Measurements from ENCODE around the gene NAP1L1.

The NAP1L1 gene

GRCh38 chr12:76029982-76030340 lies 54.5 kb downstream of the NAP1L1 start:
- peak overlapping the region; percentile 95 for H3K4me3 ChIP-seq (ENCODE audit: low read depth, low read length)
- ChIA-PET CTCF (interaction anchor here (0.8 to 11.7 kb wide), 8 partner anchors 213 to 503 kb away, joined by 3 to 130 read pairs (median 3); no protein-coding TSS in a partner anchor), POLR2A (interaction anchor here (0.6 to 2.9 kb wide), 7 partner anchors 9 to 550 kb away, joined by 3 to 22 read pairs (median 9); partner anchors contain the start of gene GLIPR1)
- no peak for TF ChIP-seq CTCF (IDR thresholded peaks at IDR 0.05; ENCODE audit: insufficient read depth, low read length, missing control alignments)
- no peak for DNase-seq (ENCODE audit: low read depth, low spot score)

GRCh38 chr12:76028571-76029277 lies 55.8 kb downstream of the NAP1L1 start:
- ChIA-PET CTCF (interaction anchor here (0.9 to 11.7 kb wide), 3 partner anchors 130 to 502 kb away, joined by 3 to 130 read pairs (median 3); no protein-coding TSS in a partner anchor), POLR2A (no interaction called here)
- H3K4me3 ChIP-seq (ENCODE audit: low read depth, low read length), result peak overlapping the region; percentile 95
- no peak for DNase-seq (ENCODE audit: low read depth, low spot score)
- no peak for TF ChIP-seq CTCF (IDR thresholded peaks at IDR 0.05; ENCODE audit: insufficient read depth, low read length, missing control alignments)

- CTCF ChIA-PET, result interaction anchor here (11.7 kb wide), 1 partner anchor 500 kb away, joined by 130 read pairs; no protein-coding TSS in a partner anchor
- H3K4me3 ChIP-seq (ENCODE audit: low read depth, low read length), result no peak overlapping the region
- DNase-seq (ENCODE audit: low read depth, low spot score), result no peak
- POLR2A ChIA-PET, result no interaction called here
- no peak for TF ChIP-seq CTCF (IDR thresholded peaks at IDR 0.05; ENCODE audit: insufficient read depth, low read length, missing control alignments)
Measured at GRCh38 chr12:76026643-76027063, 57.8 kb downstream of the NAP1L1 start.

- DNase-seq (ENCODE audit: low read depth, low spot score), result no peak
- ChIA-PET POLR2A (interaction anchor here (0.6 to 1.2 kb wide), 2 partner anchors 200 to 320 kb away, joined by 4 read pairs; no protein-coding TSS in a partner anchor), CTCF (interaction anchor here (1.6 to 11.7 kb wide), 2 partner anchors 17 to 499 kb away, joined by 3 to 130 read pairs; no protein-coding TSS in a partner anchor)
- no peak for TF ChIP-seq CTCF (IDR thresholded peaks at IDR 0.05; ENCODE audit: insufficient read depth, low read length, missing control alignments)
- H3K4me3 ChIP-seq (ENCODE audit: low read depth, low read length), result no peak overlapping the region
Measured at GRCh38 chr12:76025601-76026575, 58.6 kb downstream of the NAP1L1 start.

- ChIA-PET POLR2A (interaction anchor here (0.6 to 1.3 kb wide), 6 partner anchors 199 to 760 kb away, joined by 3 to 5 read pairs (median 4); no protein-coding TSS in a partner anchor), CTCF (interaction anchor here (1.6 to 11.7 kb wide), 2 partner anchors 16 to 498 kb away, joined by 3 to 130 read pairs; no protein-coding TSS in a partner anchor)
- no peak for TF ChIP-seq CTCF (IDR thresholded peaks at IDR 0.05; ENCODE audit: insufficient read depth, low read length, missing control alignments)
- DNase-seq (ENCODE audit: low read depth, low spot score), result peak; percentile 63
- H3K4me3 ChIP-seq (ENCODE audit: low read depth, low read length), result no peak overlapping the region
Measured at GRCh38 chr12:76024942-76025600, 59.4 kb downstream of the NAP1L1 start.

Data from AG04449 (cell line).